HS-27A (cell line): ENCODE data around the gene SMYD1.

Experiments
- DNase-seq: peaks from one replicate; pipeline ENCODE4 v3.0.0-alpha.2; 2012; ENCODE audit warnings: low read depth, missing footprints

The SMYD1 gene

GRCh38 chr2:88057437-88057844 lies 10.2 kb upstream of the SMYD1 start:
- no peak for DNase-seq

GRCh38 chr2:88058191-88058590 lies 9.4 kb upstream of the SMYD1 start:
- no peak for DNase-seq

- DNase-seq: no peak
Observed at GRCh38 chr2:88059979-88060906, 7.4 kb upstream of the SMYD1 start.

- DNase-seq: no peak
Observed at GRCh38 chr2:88060907-88061275, 6.7 kb upstream of the SMYD1 start.

DNA sequence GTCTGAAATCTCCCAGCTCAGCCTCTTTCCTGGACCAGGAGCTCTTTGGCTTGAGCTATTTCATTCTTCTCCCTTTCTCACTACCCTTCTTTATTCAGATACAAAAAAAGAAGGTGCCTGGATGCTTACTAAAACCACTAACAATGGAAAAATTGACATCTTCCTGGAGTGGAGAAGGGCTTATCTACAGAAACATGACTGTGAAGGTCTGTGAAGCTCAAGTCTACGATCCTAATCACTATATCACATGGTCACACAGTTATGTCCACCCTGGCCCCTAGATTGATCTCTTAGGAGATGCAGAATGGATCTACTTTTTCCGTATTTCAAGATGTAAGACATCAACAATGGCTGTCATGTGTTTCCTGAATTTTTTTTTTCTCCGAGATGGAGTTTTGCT lies 6.3 kb upstream of the SMYD1 start:
- no peak for DNase-seq

DNA sequence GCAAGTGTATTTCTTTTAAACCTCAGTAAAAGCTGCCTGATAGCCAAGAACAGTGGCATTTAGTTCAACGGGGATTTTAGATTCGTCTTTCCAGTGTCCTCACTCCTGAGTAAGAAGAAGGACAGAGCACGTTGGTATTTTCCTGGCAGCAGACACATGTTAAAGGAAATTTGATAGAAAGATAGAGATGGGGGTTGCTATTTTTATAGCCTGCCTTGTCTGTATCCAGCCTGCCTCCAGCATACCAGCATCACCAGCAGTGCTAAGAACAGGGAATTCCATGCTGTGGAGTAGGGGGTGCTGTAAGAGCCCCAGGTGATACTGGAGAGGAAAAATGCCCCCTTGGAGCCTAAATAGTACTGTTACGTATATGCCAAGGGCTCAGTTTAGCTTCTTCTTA lies 1.1 kb upstream of the SMYD1 start:
- DNase-seq: no peak

GRCh38 chr2:88067189-88067588 lies 436 bp upstream of the SMYD1 start:
- no peak for DNase-seq

GRCh38 chr2:88068044-88068443 lies 419 bp downstream of the SMYD1 start:
- DNase-seq: no peak

DNA sequence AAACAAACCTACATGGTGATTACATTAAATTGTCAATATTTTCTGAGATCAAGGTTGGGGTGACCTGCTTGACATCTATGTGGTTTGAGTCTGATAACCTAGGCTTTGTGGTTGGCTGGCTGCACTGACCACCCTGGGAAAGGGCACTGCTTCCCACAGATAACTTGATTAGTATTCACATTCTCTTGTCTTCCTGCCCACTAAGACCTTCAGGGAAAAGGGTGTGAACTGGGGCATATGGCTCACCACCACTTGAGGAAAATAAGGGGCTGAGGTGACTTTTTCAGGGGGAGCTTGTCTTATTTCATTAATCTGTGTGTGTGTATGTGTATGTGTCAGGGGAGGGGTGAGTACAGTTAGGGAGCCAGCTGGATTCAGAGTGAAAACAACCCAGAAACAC lies 1.5 kb downstream of the SMYD1 start:
- DNase-seq: no peak

- no peak for DNase-seq
Observed at GRCh38 chr2:88070055-88070454, 2.4 kb downstream of the SMYD1 start.

- no peak for DNase-seq
Observed at GRCh38 chr2:88071365-88071764, 3.7 kb downstream of the SMYD1 start.

- no peak for DNase-seq
Observed at GRCh38 chr2:88074150-88074549, 6.5 kb downstream of the SMYD1 start.

- peak; percentile 36 for DNase-seq
Observed at GRCh38 chr2:88074854-88075292, 7.2 kb downstream of the SMYD1 start.

DNA sequence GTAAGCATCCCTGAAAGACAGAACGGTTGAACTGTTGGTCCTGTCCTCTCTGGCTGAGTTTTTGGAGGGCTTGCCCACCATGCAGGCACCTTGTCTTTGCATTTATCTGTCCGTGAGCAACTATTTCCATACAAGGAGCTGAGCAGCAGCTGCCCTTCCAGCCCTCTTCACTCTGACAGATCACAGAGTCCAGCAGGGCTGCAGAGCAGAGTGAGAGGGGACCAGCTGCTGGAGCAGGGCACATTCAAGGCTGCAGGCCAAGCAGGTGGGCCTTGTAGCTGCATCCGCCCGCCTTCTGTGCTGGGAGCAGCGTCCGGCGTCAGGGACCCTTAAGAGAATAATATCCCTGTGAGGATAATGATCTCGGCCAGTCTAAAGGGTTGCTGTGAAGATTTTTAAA lies 9.5 kb downstream of the SMYD1 start:
- no peak for DNase-seq

GRCh38 chr2:88078643-88079172 lies 11.1 kb downstream of the SMYD1 start:
- no peak for DNase-seq

- no peak for DNase-seq
Observed at GRCh38 chr2:88080545-88080944, 12.9 kb downstream of the SMYD1 start.

- DNase-seq: no peak
Observed at GRCh38 chr2:88081924-88082608, 14.4 kb downstream of the SMYD1 start.

DNA sequence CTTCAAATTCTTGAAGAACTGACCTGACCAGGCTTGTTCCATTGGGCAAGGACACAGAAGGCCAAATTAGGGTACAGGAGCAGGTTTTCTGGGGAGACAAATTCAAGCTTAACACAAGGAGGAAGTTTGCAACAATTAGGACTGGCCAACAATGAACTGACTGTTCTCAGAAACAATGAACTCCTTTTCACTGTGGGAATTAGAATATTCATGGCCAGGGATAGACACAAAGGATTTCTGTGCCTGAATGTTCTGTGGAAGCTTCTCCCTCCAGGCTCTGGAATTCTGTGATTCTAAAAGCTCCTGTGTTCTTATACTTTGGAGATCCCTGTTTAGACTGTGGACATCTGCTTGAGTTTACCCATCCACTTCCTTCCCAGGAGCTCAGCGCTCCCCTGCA lies 15.2 kb downstream of the SMYD1 start:
- no peak for DNase-seq

DNA sequence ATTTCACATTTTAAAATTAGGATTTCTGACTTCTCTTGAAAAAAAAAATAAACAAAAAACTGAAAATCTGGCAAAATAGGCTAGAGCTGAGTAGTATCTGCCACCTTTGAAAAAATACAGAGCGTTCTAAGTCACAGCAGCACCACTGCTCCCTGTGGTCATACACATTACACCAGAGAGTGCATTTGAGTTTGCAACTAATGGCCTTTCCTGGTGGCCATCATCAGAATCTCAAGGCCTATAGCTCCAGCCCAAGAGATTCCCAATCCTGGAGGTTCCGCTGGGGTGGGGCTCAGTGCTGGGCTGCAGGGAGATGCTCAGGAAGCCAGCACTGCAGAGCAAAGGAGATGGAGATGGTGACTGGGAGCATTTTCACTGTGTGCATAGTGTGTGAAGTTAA lies 17.5 kb downstream of the SMYD1 start:
- DNase-seq: no peak

DNA sequence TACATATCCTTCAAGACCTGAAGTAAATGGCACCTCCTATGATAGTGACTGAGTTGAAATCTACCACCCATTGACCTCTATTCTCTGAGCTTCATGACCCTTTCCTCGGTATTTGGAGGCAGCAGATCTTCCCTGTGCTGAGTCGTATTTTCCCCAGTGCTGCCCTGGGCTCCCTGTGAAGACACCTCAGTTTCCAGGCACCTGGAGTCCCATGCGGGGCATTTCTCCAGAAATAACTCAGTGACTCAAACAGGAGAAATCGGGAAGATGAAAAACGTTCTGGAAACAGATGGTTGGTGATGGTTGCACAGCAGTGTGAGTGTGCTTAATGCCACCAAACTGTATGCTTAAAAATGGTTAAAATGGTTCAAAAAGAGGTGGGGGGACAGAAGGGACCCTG lies 18.0 kb downstream of the SMYD1 start:
- DNase-seq: no peak

DNA sequence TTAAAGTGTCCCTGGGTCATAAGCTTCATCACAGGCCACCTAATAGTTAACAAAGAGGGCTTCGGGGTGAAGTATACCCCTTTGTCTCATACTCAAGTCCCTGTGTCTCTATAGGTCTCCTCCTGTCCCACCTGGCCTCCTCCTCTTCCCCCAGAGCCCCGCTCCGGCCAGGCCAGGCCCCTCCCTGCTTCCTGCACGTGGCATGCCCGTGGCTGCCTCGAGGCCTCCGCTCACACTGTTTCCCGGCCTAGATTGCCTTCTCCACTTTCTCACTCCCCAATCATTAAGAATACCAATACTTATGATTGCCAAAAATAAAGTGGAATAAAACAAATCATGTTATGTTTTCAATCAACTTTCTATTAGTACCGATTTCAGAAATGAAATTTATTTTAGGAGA lies 18.8 kb downstream of the SMYD1 start:
- DNase-seq: no peak

- DNase-seq: no peak
Observed at GRCh38 chr2:88087073-88087472, 19.4 kb downstream of the SMYD1 start.

- no peak for DNase-seq
Observed at GRCh38 chr2:88087763-88088162, 20.1 kb downstream of the SMYD1 start.
